GM21390 (cell line): ENCODE results near the gene PARD3B.

Source experiments
- ATAC-seq: cut with Tn5 transposase; IDR thresholded peaks from one replicate; pipeline ENCODE4 v1.9.1; 2021; ENCODE audit not compliant: unreplicated experiment

The PARD3B gene

DNA sequence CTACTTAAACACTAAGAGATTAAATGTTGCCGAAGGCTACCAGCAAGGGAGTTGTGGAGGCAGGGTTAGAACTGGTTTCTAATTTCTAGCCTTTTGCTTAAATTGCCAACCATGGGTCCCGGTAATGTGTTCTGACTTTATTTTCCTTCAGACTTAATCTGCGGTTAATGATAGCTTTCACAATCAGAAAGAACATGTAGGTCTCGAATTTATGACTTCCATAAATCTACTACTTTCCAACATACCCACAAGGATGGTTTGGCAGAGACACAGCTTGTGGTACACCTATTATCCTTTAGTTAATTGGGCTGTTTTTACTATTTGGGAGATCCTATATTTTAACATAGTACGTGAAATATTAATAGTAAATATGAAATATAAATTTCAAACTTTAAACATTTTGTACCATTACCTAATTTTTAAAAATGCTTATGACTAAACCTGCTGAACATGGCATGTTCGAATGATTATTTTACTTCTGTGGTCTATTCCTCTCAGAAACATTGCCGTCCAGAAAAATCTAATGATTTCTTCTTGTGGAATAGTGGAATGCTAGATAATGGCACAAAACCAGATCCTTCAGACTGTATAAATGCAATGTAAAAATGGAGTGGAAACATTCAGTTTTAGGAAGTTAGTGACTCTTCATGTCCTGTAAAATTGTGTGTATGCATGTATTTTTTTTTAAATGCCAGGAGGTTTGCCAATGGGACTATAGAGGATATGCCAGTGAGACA lies 41.3 kb downstream of the PARD3B start:
- ATAC-seq, result no peak

DNA sequence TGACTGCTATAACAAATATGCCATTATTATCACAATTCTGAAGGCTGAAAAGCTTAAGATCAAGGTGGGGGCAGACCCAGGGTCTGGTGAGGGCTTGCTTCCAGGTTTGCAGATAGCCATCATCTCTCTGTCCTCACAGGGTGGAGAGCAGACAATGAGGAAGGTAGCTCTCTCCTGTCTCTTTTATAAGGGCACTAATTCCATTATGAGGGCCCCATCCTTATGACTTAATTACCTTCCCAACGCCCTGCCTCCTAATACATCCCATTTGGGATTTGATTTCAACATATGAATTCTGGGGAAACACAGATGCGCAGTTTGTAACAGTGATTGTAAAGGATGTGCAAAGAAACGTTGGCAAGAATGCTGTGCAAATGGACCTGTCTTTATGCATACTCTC lies 44.8 kb downstream of the PARD3B start:
- ATAC-seq, result no peak

DNA sequence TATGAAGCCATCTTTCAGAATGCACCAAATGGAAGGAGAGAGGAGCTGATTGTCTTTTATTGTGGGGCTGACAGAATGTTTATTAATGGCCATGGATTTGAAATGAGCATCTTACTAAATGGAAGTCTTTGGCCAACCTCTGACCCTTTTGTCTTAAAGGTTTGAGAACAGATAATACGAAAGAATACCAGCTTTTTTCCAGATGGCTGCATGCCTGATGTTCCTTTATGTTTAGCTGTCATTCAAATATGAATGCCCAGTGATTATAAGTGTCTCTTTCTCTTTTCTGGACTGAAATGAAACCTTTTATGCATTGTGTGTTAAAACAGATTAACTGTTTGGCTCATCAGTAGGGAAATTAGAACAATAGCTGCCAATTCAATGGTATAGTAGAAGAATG lies 46.0 kb downstream of the PARD3B start:
- no peak for ATAC-seq

DNA sequence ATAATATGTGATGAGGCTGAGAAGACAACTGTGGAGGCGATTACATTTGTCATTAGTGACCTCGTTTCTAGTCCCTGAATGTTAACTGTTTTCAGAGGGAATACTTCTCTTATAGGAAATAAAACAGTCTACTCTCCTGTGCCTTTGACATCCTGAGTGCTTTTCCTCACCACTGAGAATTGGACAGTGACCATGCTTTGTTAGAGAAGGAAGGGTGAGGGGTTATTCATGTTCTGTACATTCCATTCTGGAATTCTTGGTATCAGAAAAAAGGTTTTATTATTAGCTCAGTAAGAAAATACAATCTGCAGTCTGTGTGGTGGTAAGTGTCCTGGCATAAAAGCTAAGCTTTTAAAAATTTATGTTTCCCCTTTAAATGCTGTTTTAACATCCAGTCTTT lies 58.8 kb downstream of the PARD3B start:
- ATAC-seq, result no peak

DNA sequence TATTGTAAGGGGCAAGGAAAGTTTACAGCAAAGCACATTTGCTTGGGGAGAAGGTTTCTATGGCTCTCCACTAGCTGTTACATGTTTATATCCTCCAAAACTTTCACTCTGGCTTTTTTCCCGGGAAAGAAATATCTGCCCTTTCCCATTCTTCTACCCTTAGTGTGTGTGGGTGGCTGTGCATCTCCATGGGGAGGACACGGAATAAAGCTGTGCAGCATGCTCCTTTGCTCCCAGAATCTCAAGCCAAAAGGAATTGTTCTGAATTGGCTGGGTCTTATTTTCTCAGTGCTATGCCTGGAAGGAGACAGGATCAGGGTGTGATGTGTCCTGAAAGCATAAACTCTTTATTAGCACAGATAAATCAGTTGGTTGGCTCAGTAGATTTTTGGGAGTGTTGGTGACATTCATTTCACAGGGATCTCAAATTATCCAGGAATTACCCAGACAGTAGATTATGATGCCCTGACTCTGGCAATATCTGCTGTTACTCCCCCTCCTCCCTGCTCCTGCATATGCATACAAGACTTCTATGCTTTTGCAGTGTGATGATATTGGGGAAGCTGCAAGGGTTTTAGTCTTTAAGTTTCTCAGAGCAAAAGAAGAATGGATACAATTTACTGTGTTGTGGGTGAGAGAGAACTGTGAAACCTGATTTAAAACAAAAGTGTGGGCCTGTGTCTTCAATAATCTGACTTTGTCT lies 63.1 kb downstream of the PARD3B start:
- no peak for ATAC-seq

DNA sequence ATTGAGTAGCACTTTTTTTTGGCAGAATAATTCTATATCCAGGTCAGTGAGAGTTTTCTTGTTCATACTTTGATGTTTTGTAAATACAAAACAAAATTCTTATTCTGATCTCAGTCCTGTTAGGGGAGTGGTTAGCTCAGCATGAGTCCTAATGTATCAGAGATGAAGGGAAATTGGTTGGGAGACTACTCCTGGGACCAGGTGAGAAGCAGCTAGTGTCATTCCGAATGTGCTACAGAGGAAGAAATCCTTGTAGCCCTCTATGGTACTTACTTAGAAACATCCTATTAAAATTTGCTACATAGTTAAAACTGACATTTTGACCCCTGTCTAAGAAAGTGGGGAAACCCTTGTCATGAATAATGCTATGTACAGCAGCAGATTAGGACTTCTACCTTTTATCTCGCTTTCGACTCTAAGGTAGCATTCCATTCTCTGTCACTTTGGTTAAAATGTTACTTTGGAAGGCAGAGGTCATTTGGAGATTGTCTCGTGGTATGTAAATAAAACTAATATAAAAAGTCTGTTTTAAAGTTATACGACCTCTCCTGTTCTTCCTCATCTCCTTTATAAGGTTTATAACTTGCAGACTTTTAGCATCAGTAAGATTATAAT lies 65.8 kb downstream of the PARD3B start:
- no peak for ATAC-seq

DNA sequence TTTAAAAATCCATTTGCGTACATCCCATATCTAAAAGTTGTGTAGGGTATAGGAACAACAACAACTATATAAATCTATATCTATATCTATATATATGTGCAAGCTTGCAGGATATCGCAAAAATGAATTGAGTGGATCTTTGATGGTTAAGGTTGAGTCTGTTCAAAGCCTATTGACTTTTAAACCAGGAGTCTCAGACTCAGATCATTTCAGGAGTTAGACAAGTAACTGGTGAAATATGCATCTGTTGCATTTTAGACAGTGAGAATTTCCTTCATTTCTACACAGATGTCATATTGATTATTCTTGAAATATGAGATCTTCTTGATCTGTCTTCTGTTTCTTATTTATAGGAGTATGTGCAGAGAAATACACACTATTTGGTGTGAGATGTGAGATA lies 66.5 kb downstream of the PARD3B start:
- ATAC-seq, result no peak

DNA sequence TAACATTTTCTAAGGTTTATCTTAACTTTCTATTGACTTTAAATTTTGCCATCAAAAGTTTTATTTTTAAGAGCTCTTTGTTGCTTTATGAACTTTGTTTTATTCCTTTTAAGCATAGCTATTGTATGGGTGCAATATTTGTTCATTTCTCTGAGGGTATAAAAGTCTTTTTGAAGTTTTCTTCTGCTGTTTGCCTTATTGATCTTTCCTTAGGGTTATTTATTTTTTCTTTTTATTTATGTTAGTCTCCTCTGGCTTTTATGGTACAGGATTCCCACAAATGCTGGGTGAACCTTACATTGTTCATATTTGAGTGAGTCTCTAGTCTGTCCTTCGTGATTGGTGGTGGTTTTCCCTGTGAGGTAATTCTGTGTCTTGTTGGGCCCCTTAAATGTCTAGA lies 68.4 kb downstream of the PARD3B start:
- no peak for ATAC-seq

DNA sequence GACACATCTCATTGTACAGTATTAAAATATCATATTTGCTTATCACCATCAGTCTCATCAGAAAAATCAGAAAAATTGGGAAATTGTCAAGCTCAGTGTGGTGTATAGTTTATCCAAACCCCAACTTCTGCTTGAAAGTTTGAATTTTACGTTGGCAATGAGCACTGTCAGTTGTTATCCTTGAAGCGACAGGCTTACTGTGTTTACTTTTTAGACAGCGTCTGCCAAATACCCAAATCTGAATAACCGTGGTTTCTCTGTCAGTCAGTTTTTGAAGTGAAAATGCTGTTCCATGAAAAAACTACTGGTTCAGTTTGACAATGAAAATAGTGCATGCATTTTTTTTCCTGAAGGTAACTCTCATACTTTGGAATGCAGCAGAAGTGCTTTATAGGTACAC lies 70.2 kb downstream of the PARD3B start:
- ATAC-seq, result no peak

DNA sequence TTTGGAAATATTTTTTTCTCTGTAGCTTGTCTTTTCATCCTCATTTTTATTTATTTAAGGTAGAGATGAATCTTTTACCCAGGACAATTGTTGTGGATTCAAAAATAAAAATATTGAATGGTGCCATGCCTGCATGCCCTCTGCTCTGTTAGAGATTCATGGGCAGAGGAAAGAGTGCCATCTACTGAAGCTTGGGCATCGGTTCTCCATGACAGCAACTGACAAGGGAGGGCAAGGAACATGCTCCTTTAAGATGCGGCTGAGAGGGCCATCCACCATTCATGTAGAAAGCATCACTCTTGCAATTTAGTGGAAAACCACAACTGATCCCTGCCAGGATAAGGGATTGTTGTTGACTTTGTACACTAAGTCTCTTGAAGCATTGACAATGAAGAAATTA lies 79.9 kb downstream of the PARD3B start:
- ATAC-seq, result no peak

DNA sequence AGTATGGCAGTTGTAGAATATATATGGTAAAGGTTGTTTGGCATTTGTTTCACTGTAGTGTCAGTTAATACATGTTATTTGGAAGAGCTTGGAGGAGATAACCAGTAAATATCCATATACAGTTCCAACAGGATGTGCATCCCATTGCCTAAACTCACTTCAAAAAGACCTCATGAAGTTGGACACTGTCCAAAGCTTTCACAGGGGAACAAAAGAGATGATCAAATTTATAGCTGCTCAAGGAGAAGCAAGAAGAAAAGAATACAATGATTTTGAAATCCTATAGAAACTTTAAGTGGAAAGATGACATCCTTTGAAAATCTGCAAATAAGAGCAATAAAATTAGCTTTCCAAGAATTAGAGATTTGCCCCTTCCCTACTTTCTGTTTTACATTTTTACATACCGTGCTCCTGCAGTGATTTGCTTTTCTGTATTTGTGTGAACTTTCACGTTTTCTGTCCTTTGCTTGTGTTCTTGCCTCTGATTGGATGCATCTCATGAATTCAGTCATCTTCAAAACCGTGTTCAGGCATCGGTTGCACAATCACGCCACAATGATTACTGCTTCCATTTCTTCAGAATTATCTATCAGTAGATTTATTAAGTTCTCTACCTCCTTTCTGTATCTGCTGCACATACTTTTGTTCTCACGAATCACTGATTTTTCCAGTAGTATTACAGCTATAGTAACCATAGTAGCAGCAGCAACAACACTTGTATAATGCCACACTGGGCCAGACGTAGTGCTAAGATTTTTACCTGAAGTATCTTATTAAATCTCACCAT lies 83.8 kb downstream of the PARD3B start:
- ATAC-seq, result no peak

DNA sequence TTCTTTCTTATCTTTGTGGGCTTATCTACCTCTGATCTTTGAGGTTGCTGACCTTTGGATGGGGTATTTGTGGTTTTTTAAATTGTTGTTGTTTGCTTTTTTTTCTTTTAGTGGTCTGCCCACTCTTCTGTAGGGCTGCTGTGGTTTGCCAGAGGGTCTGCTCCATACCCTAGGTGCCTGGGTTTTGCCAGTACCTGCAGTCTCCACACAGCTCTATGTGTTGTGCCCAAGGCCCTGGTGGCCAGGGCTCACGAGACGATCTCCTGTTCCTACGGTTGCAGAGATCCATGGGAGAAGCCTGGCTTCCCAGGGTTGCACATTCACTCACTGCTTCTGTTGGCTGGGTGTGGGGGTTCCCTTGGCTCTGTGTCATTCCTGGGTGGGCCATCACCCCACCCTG lies 87.1 kb downstream of the PARD3B start:
- ATAC-seq, result no peak

DNA sequence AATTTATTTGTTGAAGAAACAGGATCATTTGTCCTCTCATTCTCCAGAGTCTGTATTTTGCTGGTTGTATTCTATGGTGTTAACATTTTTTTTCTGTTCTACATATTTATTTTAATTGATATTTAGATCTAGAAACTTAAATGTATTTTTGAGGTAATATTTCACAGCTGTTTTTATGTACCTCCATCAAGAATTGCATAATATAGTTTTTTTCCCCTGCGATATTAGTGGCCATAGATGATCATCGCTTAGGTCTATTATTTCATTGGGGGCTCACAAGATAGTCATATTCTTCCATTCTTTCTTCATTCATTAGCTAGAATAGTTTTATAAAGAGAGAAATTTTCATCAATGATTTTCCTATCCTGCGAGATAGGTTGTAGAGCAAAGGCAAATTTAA lies 89.3 kb downstream of the PARD3B start:
- ATAC-seq, result no peak

DNA sequence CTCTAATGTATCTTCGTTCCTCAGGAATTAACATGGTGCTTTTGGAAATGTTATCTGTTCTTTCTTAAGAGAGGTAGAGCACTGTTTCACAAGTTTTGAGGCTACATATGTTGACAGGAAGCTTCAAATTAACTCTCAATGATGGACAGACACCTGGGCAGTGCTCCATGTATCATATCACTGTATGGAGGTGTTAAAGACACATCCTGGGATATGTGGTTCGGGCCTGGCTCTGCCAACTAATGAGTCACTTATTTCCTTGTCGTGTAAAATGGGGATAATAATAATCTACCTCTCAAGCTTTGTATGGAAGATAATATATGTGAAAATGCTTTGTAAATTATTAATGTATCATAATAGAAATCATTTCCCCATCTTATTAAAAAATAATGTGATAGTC lies 90.2 kb downstream of the PARD3B start:
- ATAC-seq, result no peak

DNA sequence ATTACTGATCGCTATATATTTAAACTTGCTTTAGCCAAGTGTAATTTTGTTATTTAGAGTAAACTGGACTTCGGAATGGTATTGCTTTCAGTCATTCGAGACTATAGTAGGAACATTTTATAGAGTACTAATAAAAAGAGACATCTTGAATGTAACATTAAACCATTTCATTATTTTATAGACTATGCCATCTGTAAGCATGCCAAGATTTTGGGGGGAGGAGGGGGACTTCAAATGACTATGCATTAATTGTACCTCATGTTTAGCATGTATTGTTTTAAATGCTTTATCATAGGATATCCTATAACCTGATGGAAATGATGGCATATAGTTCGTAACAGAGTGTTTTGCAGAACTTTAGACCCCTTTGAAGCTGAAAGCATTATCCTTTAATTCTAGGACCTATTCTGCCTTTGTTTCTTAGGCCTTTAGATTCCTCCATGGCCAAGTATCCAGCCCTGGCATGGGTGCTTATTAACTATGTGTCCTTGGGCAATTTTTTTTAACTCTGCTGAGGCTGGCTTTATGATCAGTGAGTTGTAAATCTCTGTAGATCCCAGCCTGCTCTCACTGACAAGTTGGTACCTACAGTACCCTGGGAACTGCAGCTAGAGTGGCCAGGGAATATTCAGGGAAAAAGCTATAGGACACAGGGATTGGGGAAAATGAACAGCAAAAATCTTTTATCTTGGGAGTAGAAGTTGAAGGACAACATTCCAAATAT lies 93.4 kb downstream of the PARD3B start:
- ATAC-seq, result no peak

DNA sequence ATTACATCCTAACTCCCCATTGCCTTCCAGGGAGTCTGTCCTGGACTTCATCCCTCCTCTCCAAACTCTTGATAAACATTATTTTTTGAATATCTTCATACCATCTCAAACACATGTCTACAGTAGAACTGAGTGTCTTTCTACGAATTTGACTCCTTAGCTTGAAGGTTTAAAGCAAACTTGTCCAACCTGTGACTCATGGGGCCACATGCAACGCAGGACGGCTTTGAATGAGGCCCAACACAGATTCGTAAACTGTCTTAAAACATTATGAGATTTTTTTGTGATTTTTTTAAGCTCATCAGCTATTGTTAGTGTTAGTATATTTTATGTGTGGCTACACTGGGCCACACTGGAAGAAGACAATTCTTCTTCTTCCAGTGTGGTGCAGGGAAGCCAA lies 98.1 kb downstream of the PARD3B start:
- no peak for ATAC-seq

DNA sequence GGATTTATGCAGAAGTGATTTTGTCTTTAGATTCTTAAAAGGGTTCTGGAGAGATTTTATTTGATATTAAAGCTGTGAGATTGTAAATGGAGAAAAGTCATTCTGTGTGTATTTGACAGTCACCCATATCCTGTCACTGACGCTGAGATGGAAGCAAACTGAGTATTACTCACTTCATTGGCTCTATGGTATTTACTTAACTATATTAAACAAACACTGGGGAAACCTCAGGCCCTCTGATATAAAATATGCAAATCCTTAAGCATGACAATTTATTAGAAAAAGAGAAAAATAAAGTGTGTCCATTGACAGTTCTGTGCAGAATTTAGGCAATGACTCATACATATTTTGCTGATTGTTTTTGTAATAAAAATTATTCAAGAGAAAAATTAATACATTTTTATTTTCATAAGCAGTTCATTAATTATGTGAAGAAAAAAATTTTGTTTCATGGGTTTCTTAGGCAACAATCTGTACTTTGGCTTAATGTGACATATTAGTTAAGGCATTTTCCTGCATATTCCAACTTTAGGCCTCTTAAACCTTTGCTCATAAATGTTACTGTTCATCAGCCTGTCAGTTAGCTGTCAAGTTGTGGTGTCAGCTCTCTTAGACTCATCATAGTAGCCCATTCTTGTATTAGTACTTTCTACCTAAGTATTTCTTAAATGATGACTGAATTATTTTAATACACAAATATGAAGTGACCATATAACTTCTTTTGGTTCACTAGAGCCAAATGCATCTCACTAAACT lies 99.9 kb downstream of the PARD3B start:
- no peak for ATAC-seq

DNA sequence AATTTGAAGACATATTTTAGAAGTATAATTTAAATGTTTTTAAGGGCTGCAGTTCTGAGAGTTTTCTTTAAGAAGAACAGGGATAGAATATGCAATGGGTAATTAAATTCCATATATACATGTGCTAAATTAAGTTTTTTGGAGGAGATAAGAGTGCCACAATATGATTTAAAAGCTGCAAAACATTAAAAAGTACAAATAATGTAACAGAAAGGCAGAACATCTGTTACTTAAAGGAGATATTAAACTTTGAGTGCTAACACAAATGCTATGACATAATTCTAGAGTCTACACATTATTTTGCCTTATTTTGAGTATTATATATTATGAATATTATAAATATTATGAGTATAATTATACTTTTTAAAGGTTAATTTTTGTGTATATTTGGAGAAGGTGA lies 102.4 kb downstream of the PARD3B start:
- no peak for ATAC-seq

DNA sequence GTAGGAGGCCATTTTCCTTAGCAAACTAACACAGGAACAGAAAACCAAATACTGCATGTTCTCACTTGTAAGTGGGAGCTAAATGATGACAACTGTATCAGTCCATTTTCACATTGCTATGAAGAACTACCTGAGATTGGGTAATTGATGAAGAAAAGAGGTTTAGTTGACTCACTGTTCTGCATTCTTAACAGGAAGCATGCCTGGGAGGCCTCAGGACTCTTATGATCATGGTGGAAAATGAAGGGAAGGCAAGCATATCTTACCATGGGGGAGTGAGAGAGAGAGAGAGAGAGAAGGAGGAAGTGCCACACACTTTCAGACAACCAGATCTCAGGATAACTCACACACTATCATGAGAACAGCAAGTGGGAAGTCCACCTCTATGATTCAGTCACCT lies 105.3 kb downstream of the PARD3B start:
- no peak for ATAC-seq

DNA sequence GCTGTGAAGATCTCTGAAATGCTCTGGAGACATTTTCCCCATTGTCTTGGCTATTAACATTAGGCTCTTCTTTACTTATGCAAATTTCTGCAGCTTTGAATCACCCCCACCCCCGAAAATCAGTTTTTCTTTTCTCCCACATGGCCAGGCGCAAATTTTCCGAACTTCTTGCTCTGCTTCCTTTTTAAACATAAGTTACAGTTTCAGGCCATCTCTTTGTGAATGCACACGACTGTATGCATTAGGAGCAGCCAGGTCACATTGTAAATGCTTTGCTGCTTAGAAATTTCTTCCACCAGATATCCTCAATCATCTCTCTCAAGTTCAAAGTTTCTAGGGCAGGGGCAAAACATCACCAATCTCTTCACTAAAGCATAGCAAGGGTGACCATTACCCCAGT lies 106.8 kb downstream of the PARD3B start:
- ATAC-seq, result no peak
